Endodermal cell (in vitro differentiated cells): ENCODE results near the gene TEX22. TPM values are rescaled to one million over a fixed set of nuclear protein-coding genes. Genes with fewer than 3 reads are reported as not detected.

Experiments
- DNase-seq: peaks from one replicate; pipeline ENCODE4 v3.0.0-alpha.2; 2017
- H3K27ac ChIP-seq: 2 replicates; pipeline ENCODE4 v1.5.1; 2013; ENCODE audit warnings: mild to moderate bottlenecking, low read depth, low read length, moderate library complexity
- H3K27me3 ChIP-seq: 2 replicates; pipeline ENCODE4 v1.6.1; 2013; ENCODE audit warnings: mild to moderate bottlenecking, low read length, moderate library complexity; ENCODE audit not compliant: insufficient read depth, control insufficient read depth, poor library complexity, severe bottlenecking
- H3K36me3 ChIP-seq: 2 replicates; pipeline ENCODE4 v1.7.0; 2013; ENCODE audit warnings: mild to moderate bottlenecking, low read length, moderate library complexity; ENCODE audit not compliant: control insufficient read depth, insufficient read depth
- H3K4me1 ChIP-seq: one replicate; pipeline ENCODE4 v1.7.0; 2013; ENCODE audit warnings: low read length; ENCODE audit not compliant: control insufficient read depth, insufficient read depth
- H3K4me3 ChIP-seq: 2 replicates; pipeline ENCODE4 v1.5.1; 2013; ENCODE audit warnings: mild to moderate bottlenecking, low read length, moderate library complexity
- H3K9ac ChIP-seq: 2 replicates; pipeline ENCODE4 v1.6.1; 2013; ENCODE audit warnings: mild to moderate bottlenecking, low read length, moderate library complexity; ENCODE audit not compliant: poor library complexity, severe bottlenecking; ENCODE audit errors: extremely low read depth
- H3K9me3 ChIP-seq: 2 replicates; pipeline ENCODE4 v1.6.1; 2013; ENCODE audit warnings: mild to moderate bottlenecking, low read length, moderate library complexity; ENCODE audit not compliant: control insufficient read depth
- H3K27ac Mint-ChIP-seq: 2 replicates; pipeline ENCODE4 v1.8.0; 2020; ENCODE audit warnings: mixed read lengths
- H3K27me3 Mint-ChIP-seq: 2 replicates; pipeline ENCODE4 v1.8.0; 2021; ENCODE audit warnings: mild to moderate bottlenecking, mixed read lengths; ENCODE audit not compliant: insufficient read depth
- H3K36me3 Mint-ChIP-seq: 2 replicates; pipeline ENCODE4 v1.8.0; 2020; ENCODE audit warnings: low read depth, mixed read lengths
- H3K4me1 Mint-ChIP-seq: 2 replicates; pipeline ENCODE4 v1.8.0; 2020; ENCODE audit warnings: mixed read lengths
- H3K4me3 Mint-ChIP-seq: 2 replicates; pipeline ENCODE4 v1.8.0; 2020; ENCODE audit warnings: mild to moderate bottlenecking, moderate library complexity, mixed read lengths
- H3K9me3 Mint-ChIP-seq: 2 replicates; pipeline ENCODE4 v1.8.0; 2020; ENCODE audit warnings: mild to moderate bottlenecking, mixed read lengths
- WGBS, 2 experiments: methylation state at CpG; one replicate each; pipeline versions ENCODE4 v1.1.5 to v1.1.7; 2013; ENCODE audit warnings: missing lambda C conversion rate in 2 of 2, mixed read lengths in 1 of 2; ENCODE audit not compliant: insufficient coverage in 1 of 2, insufficient read length in 1 of 2; 5-methylcytosine and 5-hydroxymethylcytosine counted together
- total RNA-seq, 2 donors: library from RNA; stranded (reverse); fragmentation: NEBNext Ultra II Directional in 1 of 2; extraction: Animal tissue kit (Norgen Biotek cat#: 25700) in 1 of 2; gene quantifications; 2 replicates in 1 of 2; 3 replicates in 1 of 2; pipeline ENCODE4 v1.2.1, GENCODE V29; 2021
- TF ChIP-seq, protein P1 (sequence below): fragments of 200-600 bp; sonication (generic); conservative IDR thresholded peaks from 2 replicates; pipeline ENCODE4 v1.5.0; 2021; ENCODE audit warnings: antibody characterized with exemption, mild to moderate bottlenecking

Gene TEX22
- total RNA-seq, 2 donors from 2014 or later = 1.9 to 3.5 TPM

DNA sequence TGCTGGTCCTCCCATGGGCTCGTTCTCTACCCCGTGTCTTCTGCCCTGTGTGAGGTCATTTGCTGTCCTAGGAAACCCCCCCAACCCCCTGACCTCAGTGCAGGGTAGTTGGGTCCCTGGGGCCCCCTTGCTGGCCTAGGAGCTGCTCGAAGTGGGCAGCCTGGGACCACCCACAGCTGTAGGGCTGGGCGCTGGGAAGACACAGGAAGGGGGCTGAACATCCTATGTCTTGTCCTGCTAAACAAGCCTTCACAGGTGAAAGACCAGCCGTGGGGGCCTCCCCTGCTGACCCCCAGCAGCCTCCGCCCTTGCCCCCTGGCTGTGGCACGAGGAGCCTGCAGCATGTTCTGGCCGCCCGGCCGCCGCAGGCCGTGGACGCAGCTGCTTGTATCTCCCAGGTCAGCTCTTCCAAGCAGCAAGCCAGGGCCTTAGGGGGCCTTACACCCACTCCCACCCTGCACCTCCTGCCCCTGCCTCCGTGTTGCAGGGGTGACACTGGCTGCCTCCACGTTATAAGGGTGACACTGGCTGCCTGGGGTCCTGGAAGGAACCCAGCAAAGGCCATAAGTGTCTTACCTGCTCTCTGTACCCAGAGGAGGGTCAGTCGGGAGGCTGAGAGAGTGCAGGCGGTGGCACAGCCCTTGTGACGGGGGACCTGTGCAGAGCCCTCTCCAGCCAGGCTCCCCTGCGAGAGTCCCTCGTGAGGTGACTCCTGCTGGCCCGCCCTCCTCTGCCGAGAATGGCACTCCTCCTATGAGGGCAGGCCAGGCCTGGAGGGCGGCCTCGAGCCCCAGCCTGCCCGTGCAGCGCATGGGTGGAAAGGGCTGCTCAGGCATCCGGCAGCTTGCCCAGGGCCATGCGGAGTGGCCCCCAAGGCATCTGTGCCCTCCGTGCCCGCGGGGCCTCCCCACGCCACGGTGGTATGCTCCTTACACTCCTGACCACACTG lies 11.5 kb upstream of the TEX22 start:
- no peaks in the 10 kb centered on the region for H3K4me1 ChIP-seq
- H3K9me3 ChIP-seq = no peaks in the 10 kb centered on the region
- TF ChIP-seq, protein P1, sequence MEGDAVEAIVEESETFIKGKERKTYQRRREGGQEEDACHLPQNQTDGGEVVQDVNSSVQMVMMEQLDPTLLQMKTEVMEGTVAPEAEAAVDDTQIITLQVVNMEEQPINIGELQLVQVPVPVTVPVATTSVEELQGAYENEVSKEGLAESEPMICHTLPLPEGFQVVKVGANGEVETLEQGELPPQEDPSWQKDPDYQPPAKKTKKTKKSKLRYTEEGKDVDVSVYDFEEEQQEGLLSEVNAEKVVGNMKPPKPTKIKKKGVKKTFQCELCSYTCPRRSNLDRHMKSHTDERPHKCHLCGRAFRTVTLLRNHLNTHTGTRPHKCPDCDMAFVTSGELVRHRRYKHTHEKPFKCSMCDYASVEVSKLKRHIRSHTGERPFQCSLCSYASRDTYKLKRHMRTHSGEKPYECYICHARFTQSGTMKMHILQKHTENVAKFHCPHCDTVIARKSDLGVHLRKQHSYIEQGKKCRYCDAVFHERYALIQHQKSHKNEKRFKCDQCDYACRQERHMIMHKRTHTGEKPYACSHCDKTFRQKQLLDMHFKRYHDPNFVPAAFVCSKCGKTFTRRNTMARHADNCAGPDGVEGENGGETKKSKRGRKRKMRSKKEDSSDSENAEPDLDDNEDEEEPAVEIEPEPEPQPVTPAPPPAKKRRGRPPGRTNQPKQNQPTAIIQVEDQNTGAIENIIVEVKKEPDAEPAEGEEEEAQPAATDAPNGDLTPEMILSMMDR = peak; percentile 27
- H3K4me3 ChIP-seq = no peak overlapping the region
- no peaks in the 10 kb centered on the region for H3K9me3 Mint-ChIP-seq
- H3K27ac Mint-ChIP-seq = no peak overlapping the region
- no peak overlapping the region for H3K27ac ChIP-seq
- H3K36me3 Mint-ChIP-seq = peaks cover 21% of the 10 kb centered on the region
- no peaks in the 10 kb centered on the region for H3K4me1 Mint-ChIP-seq
- no peak for DNase-seq
- WGBS, 2 experiments = 93 to 94% methylated on average over 12 to 33 of the region's 33 CpGs
- no peaks in the 10 kb centered on the region for H3K27me3 Mint-ChIP-seq
- no peak overlapping the region for H3K4me3 Mint-ChIP-seq
- no peak overlapping the region for H3K9ac ChIP-seq
- no peaks in the 10 kb centered on the region for H3K27me3 ChIP-seq
- H3K36me3 ChIP-seq = peaks cover 5% of the 10 kb centered on the region

DNA sequence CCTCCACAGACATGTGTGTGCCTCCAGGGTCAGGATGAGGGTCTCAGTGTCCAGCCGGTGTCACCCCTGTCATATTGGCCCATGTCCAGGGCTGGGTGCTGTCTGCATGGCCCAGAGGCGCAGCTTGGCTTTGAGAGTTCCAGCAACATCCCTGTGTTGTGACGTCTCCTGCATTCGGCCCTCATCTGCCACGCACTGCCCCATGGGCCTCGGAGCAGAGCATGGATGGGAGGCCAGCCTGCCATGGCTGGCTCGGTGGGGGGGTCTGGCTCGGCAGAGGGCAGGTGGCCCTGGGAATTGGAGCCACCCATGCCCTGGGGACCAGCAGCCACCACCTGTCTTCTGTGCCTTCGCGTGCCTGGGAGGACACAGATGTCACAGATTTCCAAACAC lies 10.8 kb upstream of the TEX22 start:
- no peak overlapping the region for H3K9ac ChIP-seq
- Mint-ChIP-seq H3K4me1 (no peaks in the 10 kb centered on the region), H3K9me3 (no peaks in the 10 kb centered on the region), H3K36me3 (peaks cover 18% of the 10 kb centered on the region), H3K4me3 (no peak overlapping the region), H3K27me3 (no peaks in the 10 kb centered on the region), H3K27ac (no peak overlapping the region)
- peaks cover 5% of the 10 kb centered on the region for H3K36me3 ChIP-seq
- H3K4me3 ChIP-seq = no peak overlapping the region
- 93 to 100% methylated on average over 5 to 10 of the region's 10 CpGs for WGBS, 2 experiments
- DNase-seq = no peak
- H3K9me3 ChIP-seq = no peaks in the 10 kb centered on the region
- no peaks in the 10 kb centered on the region for H3K27me3 ChIP-seq
- no peak overlapping the region for H3K27ac ChIP-seq
- TF ChIP-seq, protein P1 = no peak
- no peaks in the 10 kb centered on the region for H3K4me1 ChIP-seq

DNA sequence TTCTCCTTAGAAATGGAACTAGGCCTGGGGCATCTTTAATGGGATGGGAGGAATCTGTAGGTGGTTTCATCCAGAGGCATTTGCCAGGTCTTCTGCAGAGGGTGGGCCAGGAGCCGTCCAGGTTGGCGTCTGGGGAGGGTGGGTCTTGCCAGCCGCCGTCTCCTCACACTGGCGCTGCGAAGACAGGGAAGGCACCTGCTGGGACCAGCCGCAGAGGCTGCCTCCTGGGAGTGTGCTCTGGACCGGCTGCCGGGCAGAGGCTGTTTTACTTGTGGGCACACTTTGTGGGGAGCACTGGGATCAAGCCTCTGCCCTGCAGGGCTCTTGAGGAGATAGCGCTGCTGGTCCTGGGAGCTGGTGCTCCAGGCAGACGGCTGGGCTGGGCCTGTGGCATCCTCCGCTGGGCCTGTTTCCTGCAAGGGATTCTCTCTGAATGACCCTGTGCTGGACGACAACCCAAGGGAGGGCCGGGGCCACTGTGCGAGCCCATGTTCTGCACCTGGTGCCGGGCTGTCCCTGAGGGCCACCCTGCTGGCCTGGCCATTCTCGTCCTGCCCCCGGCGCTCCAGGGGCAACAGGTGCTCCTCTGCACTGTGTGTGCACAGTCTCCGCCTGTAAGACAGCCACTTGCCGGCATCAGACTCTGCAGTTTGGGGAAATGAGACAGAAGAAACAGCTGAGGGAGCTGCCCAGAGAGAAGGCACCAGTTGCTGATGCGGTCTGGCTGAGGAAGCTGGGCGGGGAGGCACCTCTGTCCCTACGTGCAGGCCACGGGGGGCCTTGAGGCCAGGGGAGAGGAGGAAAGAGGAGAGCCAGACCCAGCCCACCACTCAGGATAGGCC lies 10.0 kb upstream of the TEX22 start:
- H3K4me3 Mint-ChIP-seq = no peak overlapping the region
- Histone ChIP-seq H3K27ac (no peak overlapping the region), H3K4me1 (no peaks in the 10 kb centered on the region), H3K36me3 (peaks cover 3% of the 10 kb centered on the region), H3K9me3 (no peaks in the 10 kb centered on the region), H3K9ac (no peak overlapping the region), H3K27me3 (no peaks in the 10 kb centered on the region), H3K4me3 (no peak overlapping the region)
- no peaks in the 10 kb centered on the region for H3K9me3 Mint-ChIP-seq
- H3K4me1 Mint-ChIP-seq = no peaks in the 10 kb centered on the region
- peaks cover 17% of the 10 kb centered on the region for H3K36me3 Mint-ChIP-seq
- no peaks in the 10 kb centered on the region for H3K27me3 Mint-ChIP-seq
- 91 to 93% methylated on average over 13 to 25 of the region's 25 CpGs for WGBS, 2 experiments
- TF ChIP-seq, protein P1 = no peak
- no peak overlapping the region for H3K27ac Mint-ChIP-seq
- DNase-seq = no peak
